GM21423 (cell line): ENCODE data around the gene UBA52.
"Not testable (repeated sequence)": the region's sequence is repeated elsewhere in the genome, so short reads cannot be mapped to it uniquely, and the experiment has no call there.

Experiments used
- ATAC-seq: cut with Tn5 transposase; IDR thresholded peaks from one replicate; pipeline ENCODE4 v1.9.1; 2021; ENCODE audit warnings: mild to moderate bottlenecking, moderate library complexity; ENCODE audit not compliant: unreplicated experiment

Gene UBA52

GRCh38 chr19:18591735-18592385 is 20.2 kb downstream of the UBA52 start:
- no peak for ATAC-seq

GRCh38 chr19:18592732-18593131 is 21.1 kb downstream of the UBA52 start:
- ATAC-seq, result not testable (repeated sequence)

- ATAC-seq, result no peak
These were observed 21.9 kb downstream of the UBA52 start for GRCh38 chr19:18593367-18594095.

GRCh38 chr19:18594096-18594823 is 22.6 kb downstream of the UBA52 start:
- peak; percentile 50 for ATAC-seq

- ATAC-seq, result no peak
These were observed 23.2 kb downstream of the UBA52 start for GRCh38 chr19:18594824-18595373.

GRCh38 chr19:18595475-18595874 is 23.8 kb downstream of the UBA52 start:
- ATAC-seq, result no peak

GRCh38 chr19:18596752-18597157 is 25.1 kb downstream of the UBA52 start:
- ATAC-seq, result no peak

GRCh38 chr19:18597809-18598660 is 26.4 kb downstream of the UBA52 start:
- ATAC-seq, result no peak

- ATAC-seq, result no peak
These were observed 27.8 kb downstream of the UBA52 start for GRCh38 chr19:18599485-18599884.

GRCh38 chr19:18600692-18601397 is 29.2 kb downstream of the UBA52 start:
- not testable (repeated sequence) for ATAC-seq

- no peak for ATAC-seq
These were observed 30.2 kb downstream of the UBA52 start for GRCh38 chr19:18601875-18602274.

- no peak for ATAC-seq
These were observed 31.7 kb downstream of the UBA52 start for GRCh38 chr19:18603255-18603957.

- ATAC-seq, result no peak
These were observed 32.5 kb downstream of the UBA52 start for GRCh38 chr19:18603958-18604819.

GRCh38 chr19:18604820-18605159 is 33.1 kb downstream of the UBA52 start:
- ATAC-seq, result no peak

GRCh38 chr19:18605196-18605545 is 33.5 kb downstream of the UBA52 start:
- no peak for ATAC-seq

- no peak for ATAC-seq
These were observed 34.1 kb downstream of the UBA52 start for GRCh38 chr19:18605546-18606280.

GRCh38 chr19:18606281-18607225 is 34.9 kb downstream of the UBA52 start, which contains the start of gene CRLF1:
Gene CRLF1, minus strand, starts transcription at chr19:18606799. Its CDS starts 143 bp downstream, at chr19:18606656.
- ATAC-seq, result no peak
